A204.1 (cell line): ENCODE data around the gene GGCX.
A peak's percentile ranks its signal among the peaks of the same experiment; 100 is the strongest.
"Not testable (repeated sequence)": the region's sequence is repeated elsewhere in the genome, so short reads cannot be mapped to it uniquely, and the experiment has no call there.

ENCODE experiments used
- FAIRE-seq: peaks from 2 replicates; lab custom pipeline; 2012; peaks lifted over from hg19 to GRCh38; lab: Jason Lieb, UNC

GGCX gene

GRCh38 chr2:85561280-85562212 is at the start of gene GGCX:
Gene GGCX, minus strand, starts transcription at chr2:85561493. Its CDS starts 65 bp downstream, at chr2:85561428.
- FAIRE-seq = peak; percentile 41

DNA sequence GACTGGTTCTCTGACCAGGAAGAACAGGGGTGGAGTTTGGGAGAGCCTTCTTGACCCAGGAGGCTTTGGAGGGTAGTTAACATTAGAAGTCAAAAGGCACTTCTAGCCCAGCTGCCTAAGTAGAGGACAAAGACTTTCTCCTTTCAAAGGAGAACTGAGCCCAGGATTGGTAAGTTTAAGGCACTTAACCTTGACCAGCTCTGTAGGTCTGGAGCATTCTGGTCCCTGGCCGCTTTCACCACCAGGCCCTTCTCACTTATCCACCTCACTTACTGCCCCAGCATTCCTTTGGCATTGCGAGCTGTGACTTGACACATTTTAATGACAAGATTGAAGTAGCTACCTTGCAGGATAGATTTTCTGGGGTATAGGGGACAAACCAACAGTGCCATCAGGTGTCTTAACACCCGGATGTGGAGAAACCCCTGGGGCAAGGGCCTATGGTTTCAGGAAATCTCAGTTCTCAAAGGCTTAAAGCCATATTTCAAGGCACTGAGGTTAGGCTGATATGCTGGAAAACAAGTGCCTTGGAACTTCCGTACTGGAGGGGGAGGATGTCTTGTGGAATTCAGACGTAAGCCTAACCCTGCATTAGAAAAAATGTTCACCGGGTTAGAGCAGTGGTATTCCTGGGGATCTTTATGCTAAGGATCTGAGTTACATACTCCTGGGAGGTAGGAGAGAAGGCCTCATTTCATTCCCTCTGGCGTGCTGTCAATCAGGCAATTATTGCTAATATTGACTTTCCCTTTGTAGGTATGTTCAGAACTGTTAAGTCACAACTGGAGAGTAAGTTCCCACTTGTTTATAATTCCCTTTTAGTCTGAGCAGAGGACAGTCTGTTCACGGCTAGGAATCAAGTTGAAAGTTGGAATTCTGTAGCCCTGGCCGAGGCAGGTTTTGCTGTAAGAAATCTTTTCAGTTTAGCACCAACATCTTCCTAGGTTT is 46.2 kb upstream of the GGCX start:
- FAIRE-seq = no peak

GRCh38 chr2:85606116-85606455 is 44.8 kb upstream of the GGCX start:
- FAIRE-seq = no peak

DNA sequence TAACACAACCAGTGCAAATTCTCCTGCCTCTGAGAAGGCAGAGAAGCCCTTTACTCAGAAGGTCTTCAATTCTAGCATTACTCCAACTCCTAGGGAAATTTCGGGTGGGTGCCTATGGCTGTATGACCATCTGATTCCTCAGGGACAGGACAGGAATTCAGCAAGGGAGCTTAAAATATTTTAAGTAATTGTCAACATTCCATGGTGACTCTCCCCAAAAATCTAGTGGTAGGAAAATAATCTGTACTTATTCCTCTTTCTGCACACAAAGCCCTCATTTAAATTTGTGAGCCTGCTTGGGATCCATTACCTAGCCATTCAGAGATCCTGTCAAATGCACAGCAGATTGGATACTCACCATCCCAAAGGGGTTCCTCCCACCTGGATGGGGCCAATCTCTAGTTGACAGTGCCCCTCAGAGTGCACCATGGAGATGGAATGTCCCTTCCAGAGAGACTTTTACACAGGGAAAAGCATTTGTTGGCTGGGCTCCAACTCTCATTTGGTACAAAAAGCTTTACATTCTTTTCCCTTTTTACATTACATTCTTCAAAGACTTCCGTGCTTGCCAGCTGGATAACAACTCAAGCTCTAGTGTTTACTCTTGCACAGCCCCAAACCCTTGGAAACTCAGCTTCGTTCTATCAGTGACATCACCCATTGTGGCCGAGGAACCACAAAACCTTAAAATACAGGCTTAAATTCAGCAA is 44.3 kb upstream of the GGCX start:
- FAIRE-seq = no peak

DNA sequence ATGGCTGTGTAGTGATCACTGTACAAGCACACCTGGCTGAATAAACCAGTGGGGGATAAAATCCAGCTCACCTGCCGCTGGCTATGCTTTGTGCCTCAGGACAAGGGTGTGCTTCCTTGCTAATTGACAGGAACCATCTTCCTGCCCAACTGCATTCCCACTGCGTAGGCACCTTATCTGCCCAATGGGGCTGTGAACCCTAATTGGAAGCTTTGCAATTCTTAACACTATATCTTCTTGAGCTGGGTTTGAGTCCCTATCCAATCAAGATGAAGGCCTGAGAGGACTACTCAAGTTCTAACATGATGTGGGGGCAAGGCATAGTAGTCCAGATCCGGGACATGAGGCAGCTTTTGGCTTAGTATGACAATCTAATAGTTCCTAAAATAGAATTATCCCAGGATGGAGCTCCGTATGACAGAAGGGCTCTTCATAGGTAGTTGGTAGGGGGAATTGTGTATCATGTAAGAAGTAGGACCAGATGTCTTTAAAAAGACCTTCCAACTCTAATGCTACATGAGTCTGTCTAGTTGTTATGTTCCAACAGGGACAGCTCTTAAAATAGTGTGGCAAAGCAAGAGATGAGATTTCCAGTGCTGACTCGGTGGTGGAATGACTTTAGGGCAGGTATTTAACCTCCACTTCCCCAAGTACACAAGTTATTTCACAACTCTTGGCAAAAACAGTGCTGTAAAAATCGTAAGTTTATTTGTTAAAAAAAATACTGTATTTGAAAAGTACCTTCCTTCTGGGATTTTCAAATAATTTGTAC is 43.5 kb upstream of the GGCX start:
- no peak for FAIRE-seq

- FAIRE-seq = not testable (repeated sequence)
Measured at GRCh38 chr2:85604133-85604444, 42.8 kb upstream of the GGCX start.

GRCh38 chr2:85602476-85603234 is 41.4 kb upstream of the GGCX start, which contains the start of gene TMEM150A:
Gene TMEM150A, minus strand, starts transcription at chr2:85602698. Its CDS starts 750 bp downstream, at chr2:85601948.
- FAIRE-seq = no peak

GRCh38 chr2:85601771-85602475 is 40.6 kb upstream of the GGCX start:
- FAIRE-seq = no peak

- FAIRE-seq = no peak
Measured at GRCh38 chr2:85600951-85601770, 39.9 kb upstream of the GGCX start.

DNA sequence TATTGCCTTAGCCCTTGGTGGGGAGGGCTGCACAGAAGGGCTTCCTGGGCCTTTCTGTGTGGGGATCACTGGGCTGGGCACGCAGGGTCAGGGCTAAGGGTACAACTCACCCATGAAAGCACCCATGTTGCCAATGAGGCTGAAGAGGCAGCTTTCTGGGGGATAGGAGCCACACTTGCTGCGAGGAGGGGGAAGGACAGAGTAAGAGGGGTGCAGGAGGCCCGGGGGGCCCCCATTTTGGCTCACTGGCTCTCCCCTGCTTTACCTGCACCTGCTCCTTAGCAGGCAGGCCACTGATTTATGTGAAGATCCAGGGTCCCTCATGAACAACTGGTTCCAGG is 38.9 kb upstream of the GGCX start:
- no peak for FAIRE-seq

DNA sequence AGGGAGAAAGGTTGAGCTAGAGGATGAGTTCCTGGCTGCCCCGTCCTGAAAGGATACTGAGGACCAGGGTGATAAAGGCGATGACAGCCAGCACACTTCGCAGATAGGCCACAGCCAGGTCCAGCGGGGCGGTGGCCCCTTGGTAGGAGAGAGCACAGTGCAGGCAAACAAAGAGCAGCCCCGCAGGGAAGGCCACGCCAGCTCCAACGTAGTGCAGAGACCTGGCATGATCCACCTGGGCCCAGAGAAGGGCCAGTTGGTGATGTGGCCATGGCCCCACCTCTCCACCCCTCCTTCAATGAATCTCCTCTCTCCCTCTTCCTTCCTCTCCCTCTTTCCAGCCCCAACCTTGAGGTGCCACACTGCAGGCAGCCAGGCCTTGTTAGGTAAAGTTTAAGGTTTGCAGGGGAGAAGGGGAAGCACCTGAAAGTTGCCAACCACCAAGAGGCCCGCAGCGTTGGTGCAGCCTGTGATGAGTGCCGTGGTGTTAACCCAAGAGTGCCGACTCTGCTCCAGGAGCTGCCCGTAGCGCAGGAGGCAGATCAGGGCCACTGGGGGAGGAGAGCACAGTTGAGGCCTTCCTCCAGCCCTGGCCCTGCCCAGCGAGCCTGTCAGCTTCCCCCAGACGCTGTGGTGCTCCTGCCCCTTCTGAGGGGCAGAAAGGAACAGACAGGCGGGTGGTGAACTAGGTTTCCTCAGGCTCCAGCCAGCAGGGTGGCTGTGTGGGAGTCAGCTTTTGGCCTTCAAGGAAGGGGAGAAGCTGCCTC is 38.4 kb upstream of the GGCX start:
- FAIRE-seq = no peak

DNA sequence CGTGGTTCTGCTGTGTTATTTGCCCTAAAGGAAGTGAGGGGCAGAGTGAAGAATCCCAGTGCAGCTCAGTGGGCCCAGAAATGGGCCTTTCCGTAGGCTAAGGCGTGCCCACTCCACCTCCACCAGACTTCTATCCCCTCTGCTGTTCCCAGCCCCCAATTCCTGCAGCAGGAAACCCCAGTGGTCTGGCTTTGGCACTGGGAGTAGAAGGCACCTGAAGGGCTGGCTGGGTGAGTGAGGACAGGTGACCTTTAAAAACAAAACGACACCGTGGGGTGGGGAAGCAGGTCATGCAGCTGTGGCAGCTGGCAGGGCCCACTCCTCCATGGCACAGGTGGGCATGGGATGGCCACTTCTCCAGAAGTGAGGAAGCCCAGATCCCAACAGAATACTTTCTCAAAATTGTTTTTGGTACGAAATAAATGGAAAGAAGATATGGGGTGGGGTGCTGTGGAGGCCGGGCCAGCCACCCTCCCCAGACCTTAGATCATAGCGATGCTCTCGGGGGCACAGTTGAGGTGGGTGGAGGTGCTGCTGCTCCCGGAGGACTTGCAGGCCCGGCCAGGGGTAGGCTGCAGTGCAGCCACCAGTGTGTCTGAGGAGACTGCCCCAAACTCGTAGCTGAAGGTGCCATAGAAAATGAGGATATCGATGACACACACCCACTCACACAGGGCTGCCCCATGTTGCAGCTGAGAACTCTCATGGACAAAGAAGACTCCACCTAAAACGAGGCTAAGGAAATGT is 37.5 kb upstream of the GGCX start:
- FAIRE-seq = no peak

- no peak for FAIRE-seq
Measured at GRCh38 chr2:85597241-85597640, 35.9 kb upstream of the GGCX start.

GRCh38 chr2:85596486-85597143 is 35.3 kb upstream of the GGCX start:
- no peak for FAIRE-seq

- no peak for FAIRE-seq
Measured at GRCh38 chr2:85596026-85596333, 34.7 kb upstream of the GGCX start.

- peak; percentile 99 for FAIRE-seq
Measured at GRCh38 chr2:85595301-85596025, 34.2 kb upstream of the GGCX start, which contains the start of gene RNF181. Gene RNF181, plus strand, starts transcription at chr2:85595745. Its CDS starts 19 bp downstream, at chr2:85595764.
